Inferior parietal cortex (tissue), 1 donor: ENCODE data around the gene PHF20.
"Not testable (repeated sequence)": the region's sequence is repeated elsewhere in the genome, so short reads cannot be mapped to it uniquely, and the experiment has no call there.

Source experiments
- DNase-seq: peaks from one replicate; pipeline ENCODE4 v3.0.0-alpha.2; 2016; ENCODE audit errors: extremely low spot score

The PHF20 gene

DNA sequence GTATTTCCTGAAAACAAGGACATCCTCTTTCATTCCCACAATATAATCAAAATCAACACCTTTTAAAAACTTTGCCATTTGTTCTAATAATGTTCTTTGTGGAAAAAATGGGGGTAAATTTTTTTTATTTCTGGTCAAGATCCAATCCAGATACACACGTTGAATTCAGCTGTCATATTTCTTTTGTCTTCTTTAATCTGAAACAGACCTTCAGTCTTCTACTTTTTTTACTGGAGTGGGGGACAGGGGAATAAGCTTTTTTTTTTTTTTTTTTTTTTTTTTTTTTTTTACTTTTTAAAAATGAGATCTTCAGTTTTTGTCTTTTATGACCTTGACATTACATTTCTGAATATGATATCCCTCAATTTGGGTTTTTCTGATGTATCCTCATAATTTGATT lies 113.4 kb downstream of the PHF20 start:
- no peak for DNase-seq

DNA sequence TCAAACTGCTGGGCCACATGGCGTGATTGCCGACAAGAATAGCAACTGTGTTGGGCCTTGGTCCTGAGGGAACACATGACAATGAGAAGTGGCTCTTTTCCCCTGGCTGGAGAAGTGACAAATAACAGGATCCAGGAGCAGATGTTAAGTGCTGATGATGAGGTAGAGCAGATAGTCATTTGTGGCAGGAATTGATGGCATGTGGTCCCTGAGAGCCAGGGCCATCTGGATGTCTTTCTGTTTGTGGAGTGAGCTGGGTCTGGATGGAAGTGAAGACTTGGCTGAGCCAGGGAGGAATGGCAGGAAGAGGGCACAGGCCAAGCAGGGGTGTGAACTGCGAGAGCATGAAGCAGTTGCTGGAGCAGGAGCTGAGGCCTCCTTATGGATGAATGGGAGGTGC lies 114.7 kb downstream of the PHF20 start:
- no peak for DNase-seq

DNA sequence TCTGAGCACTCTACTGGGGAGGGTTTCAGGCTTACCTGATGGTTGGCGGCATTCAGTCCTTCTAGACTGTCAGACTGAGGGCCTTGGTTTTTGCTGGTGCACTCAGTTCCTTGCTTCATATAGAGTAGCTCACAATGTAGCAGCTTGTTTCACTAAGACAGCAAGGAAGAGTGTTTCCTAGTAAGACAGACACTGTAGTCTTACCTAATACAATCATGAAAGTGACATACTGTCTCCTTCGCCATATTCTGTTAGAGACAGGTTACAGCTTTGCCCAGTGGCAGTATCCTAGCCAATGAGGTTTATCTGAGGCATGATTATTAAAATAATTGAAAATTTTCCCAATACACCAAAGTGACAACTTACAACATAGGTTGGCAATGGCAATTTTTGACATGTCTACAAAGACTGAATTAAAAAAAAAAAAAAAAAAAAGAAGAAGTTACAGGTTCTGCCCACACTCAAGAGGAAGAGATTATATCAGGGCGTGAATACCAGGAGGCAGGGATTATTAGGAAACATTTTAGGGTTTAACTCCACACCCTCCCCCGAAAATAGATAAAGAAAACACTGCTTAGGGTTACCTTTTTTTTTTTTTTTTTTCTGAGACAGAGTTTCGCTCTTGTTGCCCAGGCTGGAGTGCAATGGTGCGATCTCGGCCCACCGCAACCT lies 115.7 kb downstream of the PHF20 start:
- DNase-seq: no peak

DNA sequence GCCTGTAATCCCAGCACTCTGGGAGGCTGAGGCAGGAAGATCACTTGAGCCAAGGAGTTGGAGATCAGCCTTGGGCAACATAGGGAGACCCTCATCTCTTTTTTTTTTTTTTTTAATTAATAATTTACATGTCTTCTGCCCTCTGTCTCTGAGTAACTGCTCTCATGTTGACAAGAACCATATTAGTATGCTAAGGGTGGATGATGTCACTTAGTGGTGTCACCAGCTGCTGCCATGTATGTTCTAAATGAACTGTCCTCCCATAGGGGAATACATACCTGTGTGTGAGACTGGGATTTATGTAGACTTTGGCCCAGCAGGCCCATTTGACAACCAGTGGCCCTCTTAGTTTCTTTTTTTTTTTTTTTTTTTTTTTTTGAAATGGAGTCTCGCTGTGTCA lies 116.8 kb downstream of the PHF20 start:
- no peak for DNase-seq

DNA sequence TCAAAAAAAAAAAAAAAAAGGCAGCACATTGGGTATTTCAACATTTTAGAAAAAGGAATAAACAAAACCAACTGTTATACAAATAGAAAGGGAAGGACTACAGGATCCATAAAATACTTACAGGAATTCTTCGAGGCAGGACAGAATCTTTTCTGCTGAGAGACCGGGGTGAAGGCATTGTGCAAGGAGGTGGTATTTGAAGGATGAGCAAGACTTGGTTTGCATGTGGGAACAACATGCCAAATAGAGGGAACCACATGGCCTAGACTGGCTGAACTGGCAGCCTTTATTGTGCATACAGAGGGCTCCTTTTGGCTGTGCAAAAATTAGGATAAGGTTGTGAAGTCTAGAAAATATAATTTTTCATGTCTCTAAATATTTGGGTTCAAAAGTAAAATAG lies 119.6 kb downstream of the PHF20 start:
- DNase-seq: no peak

DNA sequence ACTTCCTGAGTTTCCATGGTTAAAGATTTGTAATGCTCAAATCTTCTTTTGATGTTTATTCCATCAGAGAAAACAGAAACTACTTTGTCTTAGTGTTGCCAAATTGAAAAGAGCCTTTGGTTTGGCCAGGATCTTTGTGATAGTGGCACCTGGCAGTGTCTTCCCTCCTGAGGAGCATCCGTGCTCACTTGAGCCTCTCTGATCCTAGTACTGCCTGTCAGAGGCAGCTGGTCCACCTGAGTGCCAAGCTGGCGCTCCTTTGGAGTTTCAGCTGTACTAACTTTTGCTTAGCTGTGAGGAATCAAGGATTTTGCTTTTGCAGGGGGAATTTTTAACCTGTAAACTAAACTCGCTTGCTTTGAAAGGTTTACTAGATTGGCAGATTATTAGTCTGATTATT lies 121.1 kb downstream of the PHF20 start:
- DNase-seq: no peak

DNA sequence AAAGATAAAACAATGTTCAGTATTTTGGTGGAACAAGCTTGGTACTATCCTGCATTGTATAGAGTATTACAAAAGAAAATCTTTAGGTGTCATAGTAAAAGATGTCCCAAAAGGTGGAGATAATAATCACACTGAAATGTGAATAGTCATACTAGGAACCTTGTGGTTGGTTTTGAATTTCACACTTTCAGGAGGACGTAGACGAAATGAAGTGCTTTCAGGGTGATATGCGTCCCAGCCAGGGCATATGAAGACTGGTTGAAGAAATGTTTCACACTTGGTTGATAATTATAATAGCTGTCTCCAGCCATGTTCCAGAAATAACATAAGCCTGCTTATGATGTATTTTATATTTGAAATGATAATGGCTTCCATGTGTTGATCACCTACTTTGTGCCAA lies 122.1 kb downstream of the PHF20 start:
- no peak for DNase-seq

DNA sequence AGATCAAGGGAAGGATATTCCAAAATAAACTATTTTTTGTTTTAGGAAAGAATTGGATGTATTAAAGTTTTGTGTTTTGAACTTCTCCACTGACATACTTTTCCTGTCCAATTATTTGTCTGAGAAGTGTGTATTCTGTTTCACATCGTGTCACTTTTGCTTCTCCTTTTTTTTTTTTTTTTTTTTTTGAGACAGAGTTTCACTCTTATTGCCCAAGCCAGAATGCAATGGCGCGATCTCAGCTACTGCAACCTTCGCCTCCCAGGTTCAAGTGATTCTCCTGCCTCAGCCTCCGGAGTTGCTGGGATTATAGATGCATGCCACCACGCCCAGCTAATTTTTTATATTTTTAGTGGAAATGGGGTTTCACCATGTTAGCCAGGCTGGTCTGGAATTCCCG lies 123.7 kb downstream of the PHF20 start:
- not testable (repeated sequence) for DNase-seq

DNA sequence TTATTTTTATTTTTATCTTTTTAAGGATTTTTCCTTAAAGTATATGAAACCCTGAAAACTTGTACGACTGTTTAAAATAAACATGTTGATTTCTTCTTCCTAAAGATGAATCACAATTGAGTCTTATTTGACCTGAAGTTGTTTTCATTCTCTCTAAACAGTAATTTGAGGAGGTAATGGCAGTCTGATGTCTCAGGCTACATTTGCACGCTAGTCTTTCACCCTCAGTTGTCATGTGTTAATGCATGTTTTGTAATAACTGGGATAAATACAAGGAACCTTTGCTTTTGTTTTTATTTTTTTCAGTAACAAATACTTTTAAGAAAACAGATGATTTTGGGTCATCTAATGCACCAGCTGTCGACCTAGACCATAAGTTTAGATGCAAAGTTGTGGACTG lies 127.2 kb downstream of the PHF20 start:
- DNase-seq: no peak

DNA sequence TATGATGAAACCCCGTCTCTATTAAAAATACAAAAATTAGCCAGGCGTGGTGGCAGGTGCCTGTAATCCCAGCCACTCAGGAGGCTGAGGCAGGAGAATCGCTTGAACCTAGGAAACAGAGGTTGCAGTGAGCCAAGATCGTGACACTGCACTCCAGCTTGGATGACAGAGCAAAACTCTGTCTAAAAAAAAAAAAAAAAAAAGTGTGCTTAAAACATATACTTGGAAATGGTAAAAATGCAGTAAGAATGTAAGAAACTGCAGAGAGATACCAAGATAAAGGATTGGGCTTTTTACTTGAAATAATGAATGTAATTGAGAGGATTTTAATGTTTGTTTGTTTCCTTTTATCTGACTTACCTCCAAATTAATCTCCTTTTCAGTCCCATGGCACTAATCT lies 129.4 kb downstream of the PHF20 start:
- not testable (repeated sequence) for DNase-seq

DNA sequence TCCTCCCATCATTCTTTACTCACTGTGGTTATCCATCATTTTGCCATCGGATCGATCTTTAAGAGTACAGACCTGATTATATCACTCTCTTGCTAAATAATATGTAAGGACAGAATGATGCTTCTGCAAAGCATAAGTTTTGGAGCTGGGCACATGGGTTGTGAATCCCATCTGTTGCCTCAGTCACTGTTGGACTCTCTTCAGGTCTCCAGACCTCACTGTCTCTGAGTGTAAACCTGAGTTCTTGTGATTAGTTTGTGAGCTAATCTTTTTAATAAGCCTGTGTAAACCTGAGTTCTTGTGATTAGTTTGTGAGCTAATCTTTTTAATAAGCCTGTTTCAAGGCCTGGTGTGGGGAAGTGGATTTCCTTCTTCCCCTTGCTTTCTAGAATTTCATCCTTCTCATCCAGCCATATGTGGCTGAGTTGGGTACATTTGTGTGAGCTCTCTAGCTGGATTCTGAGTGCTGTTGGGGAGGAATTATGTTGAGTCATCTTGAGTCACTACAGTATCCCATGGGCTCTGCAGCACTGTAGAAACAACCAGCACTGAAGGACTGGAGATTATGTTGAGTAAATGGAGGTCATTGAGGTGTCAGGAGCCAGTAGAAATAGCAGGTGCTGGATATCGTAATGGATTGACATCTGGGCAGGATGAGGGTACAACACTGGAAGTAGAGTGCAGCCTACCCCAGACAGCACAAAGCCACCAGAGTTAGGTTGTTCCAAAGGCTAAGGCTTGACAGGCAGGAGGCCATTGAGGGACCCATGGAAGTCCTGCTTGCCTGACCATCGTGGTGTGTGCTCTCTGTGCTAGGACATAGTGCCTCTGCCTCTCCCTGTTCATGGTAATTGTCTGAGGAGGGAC lies 130.1 kb downstream of the PHF20 start:
- DNase-seq: peak; percentile 21

DNA sequence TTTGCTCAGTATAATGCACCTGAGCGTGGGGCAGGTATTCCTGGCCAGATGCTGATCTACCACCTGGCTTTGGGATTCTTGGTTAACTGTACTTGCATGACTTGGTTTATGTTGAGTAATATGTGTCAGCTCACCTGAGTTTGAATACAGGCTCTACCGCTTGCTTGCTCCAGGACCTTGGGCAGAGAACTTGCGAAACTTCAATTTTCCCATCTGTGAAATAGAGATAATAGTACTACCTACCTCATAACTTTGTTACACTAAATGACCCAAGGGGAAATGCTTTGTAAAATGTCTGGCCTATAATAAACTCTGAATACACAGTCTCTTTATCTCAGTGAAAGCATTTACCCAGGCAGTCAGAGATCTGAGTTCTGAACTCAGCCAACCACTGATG lies 130.7 kb downstream of the PHF20 start:
- no peak for DNase-seq

DNA sequence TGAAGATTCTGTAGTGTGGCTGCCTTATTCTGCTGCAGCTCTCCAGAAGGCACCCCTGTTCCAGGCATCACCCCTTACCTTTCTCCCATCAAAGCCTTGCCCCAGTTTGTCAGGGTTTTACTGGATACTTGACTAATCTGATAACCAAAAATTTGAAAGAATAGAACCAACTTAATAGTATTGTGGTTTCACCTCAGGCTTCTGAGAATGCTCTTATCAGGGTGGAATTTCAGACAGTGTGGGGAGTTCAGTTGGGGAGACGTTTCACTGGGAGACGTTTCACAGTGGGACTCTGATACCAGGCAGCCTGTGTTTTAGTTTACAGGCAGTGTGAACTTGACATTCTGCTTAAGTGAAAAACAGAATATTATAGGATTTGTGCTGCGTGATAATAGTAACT lies 132.0 kb downstream of the PHF20 start:
- no peak for DNase-seq

DNA sequence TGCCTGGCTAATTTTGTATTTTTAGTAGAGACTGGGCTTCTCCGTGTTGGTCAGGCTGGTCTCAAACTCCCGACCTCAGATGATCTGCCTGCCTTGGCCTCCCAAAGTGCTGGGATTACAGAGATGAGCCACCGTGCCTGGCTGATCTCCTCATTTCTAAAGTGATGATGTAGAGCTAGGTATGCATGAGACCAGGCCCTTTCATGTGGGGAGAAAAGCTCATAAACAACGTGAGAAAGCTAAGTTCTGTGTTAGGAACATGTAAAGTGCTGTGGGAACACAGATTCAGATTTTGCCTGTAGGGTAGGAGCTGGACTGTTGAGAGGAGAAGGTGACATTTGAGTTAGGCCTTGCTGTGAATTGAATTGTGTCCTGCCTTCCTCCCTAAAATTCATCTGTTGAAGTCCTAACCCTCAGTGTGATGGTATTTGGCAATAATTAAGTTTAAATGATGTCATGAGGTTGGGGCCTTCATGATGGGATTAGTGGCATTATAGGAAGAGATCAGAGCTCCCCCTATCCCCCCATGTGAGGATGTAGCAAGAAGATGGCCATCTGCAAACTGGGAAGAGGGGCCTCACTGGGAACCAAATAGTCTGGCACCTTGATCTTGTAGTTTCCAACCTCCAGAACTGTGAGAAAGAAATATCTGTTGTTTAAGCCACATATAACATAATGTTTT lies 133.3 kb downstream of the PHF20 start:
- DNase-seq: no peak

DNA sequence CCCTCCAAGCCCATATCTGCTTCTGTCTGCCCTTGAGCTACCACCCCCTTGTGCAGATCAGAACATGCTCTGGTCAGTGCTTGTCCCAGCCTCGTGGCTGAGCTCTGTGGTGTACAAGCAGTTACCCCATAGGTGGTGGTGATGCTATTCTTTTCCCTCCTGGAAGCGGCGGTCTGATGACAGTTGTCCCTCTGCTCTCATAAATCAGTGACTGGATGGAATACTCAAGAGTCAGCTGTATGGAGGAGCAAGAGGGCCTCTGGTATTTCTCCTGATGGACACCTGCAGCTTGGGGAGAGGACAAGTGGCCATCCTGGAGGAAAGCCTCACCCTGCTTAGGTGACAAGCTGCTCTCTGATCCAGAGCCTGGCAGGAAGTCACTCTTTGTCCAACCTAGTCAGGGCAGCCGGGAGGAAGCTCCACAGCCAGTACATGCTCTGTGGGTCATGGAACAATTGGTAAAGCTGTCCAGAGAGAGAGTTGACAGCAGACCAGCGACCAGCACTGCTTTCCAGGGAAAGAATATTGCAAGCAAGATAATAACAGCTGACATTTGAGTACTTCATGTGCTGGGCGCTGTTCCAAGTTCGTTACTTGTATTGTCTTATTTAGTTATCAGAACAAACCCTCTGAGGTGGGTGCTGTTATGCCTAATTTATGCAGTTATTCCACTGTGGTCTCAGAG lies 135.3 kb downstream of the PHF20 start:
- no peak for DNase-seq

DNA sequence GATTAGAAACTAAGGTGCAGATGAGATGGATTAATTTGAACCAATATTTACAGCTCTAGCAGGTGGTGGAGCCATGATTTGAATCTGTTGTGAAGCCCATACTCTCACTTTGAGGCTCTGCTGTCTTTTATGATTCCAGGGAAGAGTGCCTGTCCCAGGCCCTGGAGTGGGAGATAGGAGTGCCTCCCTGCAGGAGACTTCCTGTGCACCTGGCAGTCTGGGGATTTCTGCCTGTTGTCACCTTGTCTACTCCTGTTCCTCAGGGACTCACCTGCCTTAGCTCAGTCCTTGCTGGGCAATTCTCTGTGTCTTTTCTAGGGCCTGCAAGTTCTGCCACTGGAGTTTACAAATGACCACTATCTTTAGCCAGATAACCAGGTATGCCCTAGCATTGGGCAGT lies 136.2 kb downstream of the PHF20 start:
- no peak for DNase-seq

DNA sequence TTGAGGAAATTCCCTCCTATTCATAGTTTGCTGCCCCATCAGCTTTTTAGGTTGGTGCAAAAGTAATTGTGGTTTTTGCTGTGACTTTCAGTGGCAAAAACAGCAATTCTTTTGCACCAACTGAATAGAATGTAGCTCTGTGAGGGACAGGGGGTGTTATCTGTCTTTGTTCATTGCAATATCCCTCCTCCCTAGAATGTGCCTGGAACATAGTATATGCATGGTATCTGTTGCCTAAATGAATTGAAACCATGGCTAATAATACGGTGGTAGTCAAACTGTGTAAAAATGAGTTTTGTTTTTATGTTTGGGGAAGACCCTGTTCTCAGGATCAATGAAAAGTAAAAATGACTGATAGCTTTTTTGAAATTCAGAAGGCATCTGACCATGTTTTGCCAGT lies 137.4 kb downstream of the PHF20 start:
- DNase-seq: no peak

DNA sequence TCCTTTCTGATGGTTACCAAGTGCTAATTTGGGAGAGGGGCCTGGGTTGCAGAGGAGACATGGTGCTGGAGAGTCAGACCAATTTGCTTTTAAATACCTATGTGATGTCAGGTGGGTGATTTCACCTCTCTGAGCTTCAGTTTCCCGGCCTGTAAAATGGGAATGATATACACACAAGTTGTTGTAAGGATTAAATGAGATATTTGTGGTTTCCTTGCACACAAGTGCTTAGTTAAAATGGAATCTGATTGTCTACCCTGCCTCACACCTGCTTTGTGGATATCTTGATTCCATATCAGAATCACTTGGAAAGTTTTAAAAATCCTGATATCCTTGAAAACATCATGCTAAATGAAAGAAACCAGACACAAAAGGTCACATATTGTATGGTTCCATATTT lies 138.0 kb downstream of the PHF20 start:
- DNase-seq: no peak

DNA sequence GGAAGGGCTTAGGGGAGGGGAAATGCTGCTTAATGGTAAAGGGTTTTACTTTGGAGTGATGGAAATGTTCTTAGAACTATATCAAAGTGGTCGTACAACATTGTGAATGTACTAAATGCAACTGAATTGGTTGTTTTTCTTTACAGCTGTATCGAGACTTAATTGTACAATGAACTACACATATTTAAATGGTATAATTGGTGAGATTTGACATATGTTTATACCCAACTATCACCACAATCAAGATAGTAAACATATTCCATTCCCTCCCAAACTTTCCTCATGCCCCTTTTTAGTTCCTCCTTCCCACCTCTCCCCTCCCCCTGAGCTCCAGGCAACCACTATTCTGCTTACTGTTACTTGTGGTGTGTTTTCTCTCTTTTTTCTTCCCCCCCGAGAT lies 138.4 kb downstream of the PHF20 start:
- no peak for DNase-seq

DNA sequence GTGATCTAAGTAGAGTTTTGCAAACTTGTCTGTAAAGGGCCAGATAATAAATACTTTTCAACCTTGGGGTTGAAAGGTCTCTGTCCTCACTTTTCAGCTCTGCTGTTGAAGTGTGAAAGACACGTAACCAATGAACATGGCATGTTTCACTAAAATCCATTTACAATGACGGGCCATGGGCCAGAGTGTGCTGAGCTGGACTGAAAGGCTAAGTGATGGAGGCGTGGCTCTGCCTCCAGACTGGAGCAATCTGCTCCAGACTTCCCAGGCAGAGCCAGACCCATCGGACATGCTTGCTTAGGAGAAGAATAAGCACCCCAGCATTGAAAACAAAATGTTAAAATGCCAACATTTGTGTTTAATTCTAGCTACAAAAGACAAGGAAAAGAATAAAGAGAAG lies 141.1 kb downstream of the PHF20 start:
- no peak for DNase-seq

DNA sequence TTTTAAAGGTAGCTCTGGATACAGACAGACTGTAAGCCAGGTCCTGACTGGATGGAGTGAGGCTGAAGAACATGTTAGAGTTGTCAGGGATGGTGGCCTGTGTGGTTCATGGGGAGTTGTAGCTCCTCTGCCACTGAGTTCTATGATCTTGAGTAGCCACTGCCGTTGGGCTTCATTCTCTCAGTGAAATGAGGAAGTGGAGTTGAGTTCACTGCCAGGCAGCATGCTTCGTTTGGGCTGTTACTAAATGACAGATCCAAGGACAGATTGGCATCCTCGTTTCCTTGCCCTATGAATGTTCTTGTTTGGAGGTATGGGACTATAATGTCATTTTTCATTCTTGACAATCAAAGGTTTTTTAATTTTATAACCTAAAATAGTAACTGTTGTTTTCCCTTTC lies 145.3 kb downstream of the PHF20 start:
- DNase-seq: no peak

DNA sequence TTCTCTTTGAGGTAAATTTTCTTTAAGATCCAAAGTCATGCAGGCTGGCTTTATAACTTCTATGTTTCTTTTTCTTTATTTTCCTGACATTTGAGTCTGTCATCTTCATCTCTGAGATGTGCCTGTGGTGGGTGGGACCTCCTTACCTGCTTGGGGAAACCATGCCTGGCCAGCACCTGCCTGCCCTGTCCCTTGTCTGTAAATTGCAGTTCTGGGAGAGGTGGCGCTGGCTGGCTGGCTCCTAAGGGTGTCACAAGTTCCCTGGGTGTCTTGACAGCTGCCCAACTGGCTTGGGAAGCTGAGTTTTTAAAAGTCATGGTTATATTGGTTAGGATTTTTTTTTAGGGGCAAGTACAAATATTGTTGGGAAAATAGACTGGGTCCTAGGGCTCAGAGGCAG lies 146.2 kb downstream of the PHF20 start:
- no peak for DNase-seq
